HCT116 (cell line): ENCODE data around the gene KCNMB4. TPM values are rescaled to one million over a fixed set of nuclear protein-coding genes. Genes with fewer than 3 reads are reported as not detected.

Experiments used
- ATAC-seq: fragments of 200-7000 bp; cut with Tn5 transposase; 2 replicates; pipeline ENCODE4 v1.9.1; 2020; ENCODE audit warnings: mild to moderate bottlenecking, moderate library complexity
- BruUV-seq: library from RNA; stranded (reverse); fragments of 400-500 nt; replicated peaks from 2 replicates; lab custom pipeline; 2021; lab: Mats Ljungman, UMichigan
- CTCF ChIA-PET: fragments of 300-600 bp; sonication (Branson Sonifier 250); formaldehyde crosslinking; loops from one replicate; lab custom pipeline; 2021; ENCODE audit warnings: antibody characterized with exemption; lab: Charles Lee
- POLR2A ChIA-PET: fragments of 300-600, 350-600 bp; sonication (Branson Sonifier 250); formaldehyde crosslinking; loops from one replicate; lab custom pipeline; 2021; ENCODE audit warnings: antibody characterized with exemption; lab: Charles Lee
- RAD21 ChIA-PET, 2 experiments: fragments of 300-600 bp; sonication (Branson Sonifier 250); formaldehyde crosslinking; loops; one replicate each; lab custom pipeline; 2023; ENCODE audit warnings: low total read pairs in 2 of 2; ENCODE audit not compliant: uncharacterized antibody in 2 of 2, unreplicated experiment in 2 of 2, low non-redundant PET in 1 of 2; lab: Charles Lee
- DNase-seq: peaks from one replicate; pipeline ENCODE4 v3.0.0-alpha.2; 2010; ENCODE audit warnings: low read depth, low spot score
- H2AFZ ChIP-seq: fragments of 200-600 bp; shearing (Covaris generic), sonication (generic); 2 replicates; pipeline ENCODE4 v1.6.1; 2017; ENCODE audit warnings: low read depth, mixed run types, mixed read lengths, antibody characterized with exemption, low read length; ENCODE audit not compliant: poor library complexity, severe bottlenecking
- H3K27ac ChIP-seq: 2 replicates; pipeline ENCODE4 v1.5.1; 2012; ENCODE audit warnings: low read depth, low read length
- H3K27me3 ChIP-seq: fragments of 200-600 bp; sonication (generic); 2 replicates; pipeline ENCODE4 v1.6.1; 2016; ENCODE audit warnings: mixed run types, low read length, mixed read lengths; ENCODE audit not compliant: insufficient read depth
- H3K36me3 ChIP-seq, 2 experiments: fragments of 200-500 bp in 1 of 2; fragments of 200-600 bp in 1 of 2; sonication (Bioruptor generic) in 1 of 2; sonication (generic) in 1 of 2; 2 replicates each; pipeline versions ENCODE4 v1.5.1 to v1.6.1; 2014 to 2016; ENCODE audit warnings: low read length in 2 of 2, inconsistent platforms in 1 of 2, mixed read lengths in 1 of 2, mixed run types in 1 of 2; ENCODE audit not compliant: insufficient read depth in 2 of 2, control insufficient read depth in 1 of 2
- H3K4me1 ChIP-seq, 2 experiments: fragments of 200-600 bp in 1 of 2; sonication (generic) in 1 of 2; 2 replicates each; pipeline versions ENCODE4 v1.5.1 to v1.6.1; 2012 to 2017; ENCODE audit warnings: low read length in 2 of 2, inconsistent platforms in 1 of 2, mild to moderate bottlenecking in 1 of 2, mixed read lengths in 1 of 2, mixed run types in 1 of 2, moderate library complexity in 1 of 2; ENCODE audit not compliant: insufficient read depth in 2 of 2, control insufficient read depth in 1 of 2
- H3K4me2 ChIP-seq: fragments of 200-600 bp; sonication (generic); 2 replicates; pipeline ENCODE4 v1.6.1; 2017; ENCODE audit warnings: mixed run types, low read length, mixed read lengths
- H3K4me3 ChIP-seq, 2 experiments: fragments of 200-600 bp in 1 of 2; sonication (generic) in 1 of 2; replicated peaks in 1 of 2; 2 replicates each; pipeline ENCODE4 v1.5.1; 2011 to 2016; ENCODE audit warnings: low read length in 2 of 2, control low read depth in 1 of 2, low read depth in 1 of 2, mild to moderate bottlenecking in 1 of 2, mixed read lengths in 1 of 2, mixed run types in 1 of 2
- H3K79me2 ChIP-seq: fragments of 200-600 bp; sonication (generic); 2 replicates; pipeline ENCODE4 v1.6.1; 2017; ENCODE audit warnings: mild to moderate bottlenecking, mixed run types, low read length, moderate library complexity, mixed read lengths; ENCODE audit not compliant: insufficient read depth
- H3K9ac ChIP-seq: fragments of 200-600 bp; sonication (generic); 2 replicates; pipeline ENCODE4 v1.6.1; 2016; ENCODE audit warnings: low read length, mixed read lengths
- H3K9me2 ChIP-seq: fragments of 200-600 bp; sonication (generic), shearing (Covaris generic); 2 replicates; pipeline ENCODE4 v1.6.1; 2017; ENCODE audit warnings: mixed run types, mild to moderate bottlenecking, moderate library complexity; ENCODE audit not compliant: insufficient read depth
- H3K9me3 ChIP-seq, 2 experiments: fragments of 200-500 bp in 1 of 2; fragments of 200-600 bp in 1 of 2; sonication (Bioruptor generic) in 1 of 2; sonication (generic) in 1 of 2; 2 replicates each; pipeline ENCODE4 v1.6.1; 2014 to 2017; ENCODE audit warnings: low read length in 2 of 2, mixed read lengths in 2 of 2, inconsistent platforms in 1 of 2, low read depth in 1 of 2, mild to moderate bottlenecking in 1 of 2, mixed run types in 1 of 2, moderate library complexity in 1 of 2; ENCODE audit not compliant: control insufficient read depth in 1 of 2, insufficient read depth in 1 of 2
- H4K20me1 ChIP-seq: fragments of 200-600 bp; sonication (generic), shearing (Covaris generic); 2 replicates; pipeline ENCODE4 v1.6.1; 2017; ENCODE audit warnings: mixed run types, mild to moderate bottlenecking, moderate library complexity; ENCODE audit not compliant: insufficient read depth
- ATF3 ChIP-seq: IDR thresholded peaks from 2 replicates; pipeline ENCODE4 v1.6.1; 2012
- CEBPB ChIP-seq: IDR thresholded peaks from 2 replicates; pipeline ENCODE4 v1.6.1; 2012; ENCODE audit warnings: low read depth
- CTCF ChIP-seq, 3 experiments: fragments of 200-600 bp in 1 of 3; sonication (generic) in 1 of 3; IDR thresholded peaks in 2 of 3; conservative IDR thresholded peaks in 1 of 3; 2 replicates each; pipeline ENCODE4 v1.5.1; 2012 to 2017; ENCODE audit warnings: low read depth in 2 of 3, low read length in 2 of 3, antibody characterized with exemption in 1 of 3, borderline replicate concordance in 1 of 3, control low read depth in 1 of 3, mild to moderate bottlenecking in 1 of 3, mixed read lengths in 1 of 3, mixed run types in 1 of 3, moderate library complexity in 1 of 3; ENCODE audit not compliant: insufficient read depth in 1 of 3
- ELF1 ChIP-seq: IDR thresholded peaks from 2 replicates; pipeline ENCODE4 v1.6.1; 2012; ENCODE audit warnings: low read depth, borderline replicate concordance
- EZH2 ChIP-seq: fragments of 200-600 bp; sonication (generic); IDR thresholded peaks from 2 replicates; pipeline ENCODE4 v1.6.1; 2017; ENCODE audit warnings: antibody characterized with exemption, mixed run types
- RAD21 ChIP-seq: IDR thresholded peaks from 2 replicates; pipeline ENCODE4 v1.6.1; 2012; ENCODE audit warnings: low read depth, mild to moderate bottlenecking
- SIN3A ChIP-seq: IDR thresholded peaks from 2 replicates; pipeline ENCODE4 v1.6.1; 2012; ENCODE audit warnings: low read depth
- SRF ChIP-seq: IDR thresholded peaks from 2 replicates; pipeline ENCODE4 v1.6.1; 2012; ENCODE audit warnings: low read depth
- ZNF274 ChIP-seq: fragments of 200-500 bp; sonication (Bioruptor generic); IDR thresholded peaks from 2 replicates; pipeline ENCODE4 v1.6.1; 2014; ENCODE audit warnings: mild to moderate bottlenecking, low read depth, low read length, inconsistent platforms
- intact Hi-C: fragments of 100-400 bp; cut with micrococcal nuclease; formaldehyde crosslinking; loops from 2 replicates; pipeline ENCODE4 v1.10.0; 2022
- total RNA-seq: library from RNA; stranded (reverse); gene quantifications from one replicate; pipeline ENCODE4 v1.2.1, GENCODE V29; 2021; ENCODE audit not compliant: unreplicated experiment

Gene KCNMB4
- total RNA-seq, 1 experiment from 2014 or later: 5.0 TPM

- peak; percentile 58; the same call in 1 of the 2 replicates for TF ChIP-seq ATF3
- peak; percentile 77 for TF ChIP-seq SRF
- no peak for TF ChIP-seq ELF1
These were observed 83.1 kb downstream of the KCNMB4 start (continued) for GRCh38 chr12:70449074-70449752.

GRCh38 chr12:70449753-70450341 is 83.8 kb downstream of the KCNMB4 start:
- DNase-seq: peak; percentile 16
- BruUV-seq: no TSS peak
- H3K9ac ChIP-seq: peak overlapping the region; percentile 47; the same call in 1 of the 2 replicates
- peak overlapping the region; percentile 91 for H3K4me2 ChIP-seq
- H3K9me3 ChIP-seq: no peaks in the 10 kb centered on the region
- no peaks in the 10 kb centered on the region for H3K79me2 ChIP-seq
- peak overlapping the region; percentile 58 for H3K27ac ChIP-seq
- H3K4me1 ChIP-seq: peaks cover 19 to 45% of the 10 kb centered on the region in 2 experiments
- ChIA-PET POLR2A (no interaction called here), CTCF (no interaction called here), RAD21 (no interaction called here)
- no peaks in the 10 kb centered on the region for H4K20me1 ChIP-seq
- peak overlapping the region in 1 of 2 experiments; percentile 52; a peak in 2 of 4 replicates for H3K4me3 ChIP-seq
- ATAC-seq: peak; percentile 62
- H3K36me3 ChIP-seq: no peaks in the 10 kb centered on the region
- H3K27me3 ChIP-seq: no peaks in the 10 kb centered on the region
- no peak for TF ChIP-seq SIN3A
- no peak for TF ChIP-seq ZNF274
- no peak for TF ChIP-seq ELF1
- peak in 1 of 3 experiments; percentile 31; a peak in 2 of 6 replicates for TF ChIP-seq CTCF (IDR thresholded peaks at IDR 0.05 in 2 of 3, conservative IDR thresholded peaks at IDR 0.05 in 1 of 3; ENCODE audit: borderline replicate concordance in 1 of 3, insufficient read depth in 1 of 3, low read depth in 2 of 3, low read length in 2 of 3)
- no peak for TF ChIP-seq EZH2
- no peak for TF ChIP-seq CEBPB
- no peak for TF ChIP-seq RAD21
- no peaks in the 10 kb centered on the region for H3K9me2 ChIP-seq
- intact Hi-C loops: no loop called here
- peak overlapping the region; percentile 100 for H2AFZ ChIP-seq
